ENCODE measurements around the gene CPNE8.

DNA sequence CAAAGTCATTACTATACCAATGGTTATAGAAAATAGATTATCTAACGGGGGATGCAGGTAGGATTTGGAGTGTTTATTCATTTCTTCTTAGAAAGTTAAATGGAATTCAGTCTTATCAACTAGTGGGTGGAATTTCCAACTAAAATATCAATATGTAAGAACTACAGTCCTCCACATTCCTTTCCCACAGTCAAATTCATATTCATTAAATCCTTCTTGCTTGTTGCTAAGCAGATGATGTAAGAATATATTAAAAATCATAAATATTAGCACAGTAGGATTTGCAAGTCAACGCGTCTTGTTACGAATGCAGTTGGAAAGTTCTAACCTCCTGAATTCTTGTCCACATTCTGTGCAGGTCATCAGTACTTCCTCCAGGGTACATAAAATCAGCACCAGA lies 259.2 kb downstream of the CPNE8 start:
- TF ChIP-seq YY1 (IDR thresholded peaks at IDR 0.05; ENCODE audit: insufficient read depth, insufficient read length), result no peak
- no peak for TF ChIP-seq SUZ12 (IDR thresholded peaks at IDR 0.05; ENCODE audit: extremely low read depth, insufficient read depth, insufficient read length)
